PC-3 (cell line): Measurements from ENCODE around the gene ARV1. TPM values are rescaled to one million over a fixed set of nuclear protein-coding genes. Genes with fewer than 3 reads are reported as not detected.
A peak's percentile ranks its signal among the peaks of the same experiment; 100 is the strongest.

Experiments
- ATAC-seq: fragments of 200-7000 bp; cut with Tn5 transposase; 2 replicates; pipeline ENCODE4 v1.9.1; 2020; ENCODE audit warnings: mild to moderate bottlenecking, moderate library complexity
- BruUV-seq: library from RNA; stranded (reverse); fragments of 400-500 nt; replicated peaks from 2 replicates; lab custom pipeline; 2021; lab: Mats Ljungman, UMichigan
- CTCF ChIA-PET: fragments of 300-600 bp; sonication (Branson Sonifier 250); formaldehyde crosslinking; loops from one replicate; lab custom pipeline; 2022; ENCODE audit warnings: antibody characterized with exemption; lab: Charles Lee
- POLR2A ChIA-PET: fragments of 300-600 bp; sonication (Branson Sonifier 250); formaldehyde crosslinking; loops from one replicate; lab custom pipeline; 2022; ENCODE audit warnings: antibody characterized with exemption; ENCODE audit not compliant: unreplicated experiment; lab: Charles Lee
- DNase-seq: peaks from one replicate; pipeline ENCODE4 v3.0.0-alpha.2; 2015
- H2AFZ ChIP-seq: fragments of 300-600 bp; sonication (generic); 2 replicates; pipeline ENCODE4 v1.6.0; 2016; ENCODE audit warnings: antibody characterized with exemption, low read length
- H3F3A ChIP-seq: fragments of 300-600 bp; sonication (generic); one replicate; pipeline ENCODE4 v1.6.0; 2017; ENCODE audit warnings: antibody characterized with exemption, low read length, control low read depth, mild to moderate bottlenecking; ENCODE audit not compliant: unreplicated experiment
- H3K27ac ChIP-seq: fragments of 300-600 bp; sonication (generic); 2 replicates; pipeline ENCODE4 v1.5.1; 2016; ENCODE audit warnings: mild to moderate bottlenecking, low read length
- H3K27me3 ChIP-seq: fragments of 300-600 bp; sonication (generic); 2 replicates; pipeline ENCODE4 v1.6.1; 2016; ENCODE audit warnings: low read length, mixed read lengths
- H3K36me3 ChIP-seq: fragments of 300-600 bp; sonication (generic); 2 replicates; pipeline ENCODE4 v1.6.1; 2016; ENCODE audit warnings: low read depth, mixed run types, low read length, mixed read lengths
- H3K4me1 ChIP-seq: fragments of 300-600 bp; sonication (generic); 2 replicates; pipeline ENCODE4 v1.5.1; 2016; ENCODE audit warnings: low read length; ENCODE audit not compliant: insufficient read depth
- H3K4me2 ChIP-seq: fragments of 300-600 bp; sonication (generic); 2 replicates; pipeline ENCODE4 v1.6.0; 2016; ENCODE audit warnings: low read length
- H3K4me3 ChIP-seq: fragments of 300-600 bp; sonication (generic); 2 replicates; pipeline ENCODE4 v1.5.1; 2016; ENCODE audit warnings: mild to moderate bottlenecking, low read length, mixed read lengths
- H3K79me2 ChIP-seq: fragments of 300-600 bp; sonication (generic); 2 replicates; pipeline ENCODE4 v1.6.1; 2017; ENCODE audit warnings: low read length, mixed read lengths
- H3K9ac ChIP-seq: fragments of 300-600 bp; sonication (generic); 2 replicates; pipeline ENCODE4 v1.6.0; 2016; ENCODE audit warnings: mild to moderate bottlenecking, low read length
- H3K9me2 ChIP-seq: fragments of 300-600 bp; sonication (generic); replicated peaks from 2 replicates; pipeline ENCODE4 v1.6.1; 2016; ENCODE audit warnings: mixed run types, low read length, mixed read lengths
- H3K9me3 ChIP-seq: fragments of 300-600 bp; sonication (generic); 2 replicates; pipeline ENCODE4 v1.6.1; 2016; ENCODE audit warnings: low read length, mixed read lengths
- H4K20me1 ChIP-seq: fragments of 300-600 bp; sonication (generic); 2 replicates; pipeline ENCODE4 v1.6.1; 2016; ENCODE audit warnings: low read length, mixed read lengths
- EZH2 ChIP-seq: fragments of 300-600 bp; sonication (generic); IDR thresholded peaks from one replicate; pipeline ENCODE4 v1.6.1; 2017; ENCODE audit warnings: antibody characterized with exemption, mild to moderate bottlenecking, low read length; ENCODE audit not compliant: unreplicated experiment
- EZH2phosphoT487 ChIP-seq: fragments of 300-600 bp; sonication (generic); IDR thresholded peaks from 2 replicates; pipeline ENCODE4 v1.6.1; 2018; ENCODE audit warnings: mild to moderate bottlenecking, antibody characterized with exemption, low read length, borderline replicate concordance
- intact Hi-C: fragments of 100-400 bp; cut with micrococcal nuclease; formaldehyde crosslinking; loops from 2 replicates; pipeline ENCODE4 v1.9.0; 2023
- total RNA-seq: library from RNA; depleted of rRNA; stranded (reverse); fragments of >200 nt; gene quantifications from 2 replicates; pipeline ENCODE4 v1.2.3, GENCODE V29; 2014
- TF ChIP-seq, protein P1 (sequence below): fragments of 300-600 bp; sonication (generic); conservative IDR thresholded peaks from 2 replicates; pipeline ENCODE4 v1.5.1; 2017; ENCODE audit warnings: antibody characterized with exemption, low read depth, mild to moderate bottlenecking, low read length

Gene ARV1
- total RNA-seq, 1 experiment from 2014 or later = 30.6 TPM

- peaks cover 16% of the 10 kb centered on the region for H3K27me3 ChIP-seq
- peak within 1 kb of the TSS; percentile 97 for H3K4me2 ChIP-seq
- intact Hi-C loops = no loop called here
- TF ChIP-seq EZH2 (no peak), EZH2phosphoT487 (no peak)
- TF ChIP-seq, protein P1, sequence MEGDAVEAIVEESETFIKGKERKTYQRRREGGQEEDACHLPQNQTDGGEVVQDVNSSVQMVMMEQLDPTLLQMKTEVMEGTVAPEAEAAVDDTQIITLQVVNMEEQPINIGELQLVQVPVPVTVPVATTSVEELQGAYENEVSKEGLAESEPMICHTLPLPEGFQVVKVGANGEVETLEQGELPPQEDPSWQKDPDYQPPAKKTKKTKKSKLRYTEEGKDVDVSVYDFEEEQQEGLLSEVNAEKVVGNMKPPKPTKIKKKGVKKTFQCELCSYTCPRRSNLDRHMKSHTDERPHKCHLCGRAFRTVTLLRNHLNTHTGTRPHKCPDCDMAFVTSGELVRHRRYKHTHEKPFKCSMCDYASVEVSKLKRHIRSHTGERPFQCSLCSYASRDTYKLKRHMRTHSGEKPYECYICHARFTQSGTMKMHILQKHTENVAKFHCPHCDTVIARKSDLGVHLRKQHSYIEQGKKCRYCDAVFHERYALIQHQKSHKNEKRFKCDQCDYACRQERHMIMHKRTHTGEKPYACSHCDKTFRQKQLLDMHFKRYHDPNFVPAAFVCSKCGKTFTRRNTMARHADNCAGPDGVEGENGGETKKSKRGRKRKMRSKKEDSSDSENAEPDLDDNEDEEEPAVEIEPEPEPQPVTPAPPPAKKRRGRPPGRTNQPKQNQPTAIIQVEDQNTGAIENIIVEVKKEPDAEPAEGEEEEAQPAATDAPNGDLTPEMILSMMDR = no peak
- no peaks in the 10 kb centered on the region for H4K20me1 ChIP-seq
- no peaks in the 10 kb centered on the region for H3K79me2 ChIP-seq
- DNase-seq (peak; percentile 43), ATAC-seq (peak; percentile 69)
- no peaks in the 10 kb centered on the region for H3K9me3 ChIP-seq
- no peaks in the 10 kb centered on the region for H3K36me3 ChIP-seq
- no TSS peak for BruUV-seq
- H3K4me3 ChIP-seq = peak within 1 kb of the TSS; percentile 87
- no peaks in the 10 kb centered on the region for H3K9me2 ChIP-seq
- peaks cover 6% of the 10 kb centered on the region; the same call in 1 of the 2 replicates for H3K4me1 ChIP-seq
- ChIA-PET POLR2A (no interaction called here), CTCF (no interaction called here)
- H2AFZ ChIP-seq = peak within 1 kb of the TSS; percentile 95
- H3K9ac ChIP-seq = peak within 1 kb of the TSS; percentile 49; the same call in 1 of the 2 replicates
- H3K27ac ChIP-seq = no peak within 1 kb of the TSS
- H3F3A ChIP-seq = no peaks in the 10 kb centered on the region
Observed at GRCh38 chr1:231040019-231040799, 61.3 kb downstream of the ARV1 start, which contains the start of gene FAM89A. FAM89A (minus strand) TSS chr1:231040254; CDS start chr1:231040211, 43 bp downstream.

GRCh38 chr1:231040800-231041718 lies 62.2 kb downstream of the ARV1 start:
- POLR2A ChIA-PET = no interaction called here
- Histone ChIP-seq H3K27me3 (peaks cover 16% of the 10 kb centered on the region), H3K9ac (no peak overlapping the region), H3K79me2 (no peaks in the 10 kb centered on the region), H3K4me1 (peaks cover 6% of the 10 kb centered on the region; the same call in 1 of the 2 replicates), H2AFZ (no peak overlapping the region; the same call in 1 of the 2 replicates), H3K4me3 (no peak overlapping the region), H3K36me3 (no peaks in the 10 kb centered on the region), H3K9me2 (no peaks in the 10 kb centered on the region), H3K27ac (no peak overlapping the region), H3K9me3 (no peaks in the 10 kb centered on the region), H3K4me2 (peak overlapping the region; percentile 87; the same call in 1 of the 2 replicates), H4K20me1 (no peaks in the 10 kb centered on the region), H3F3A (no peaks in the 10 kb centered on the region)
- TF ChIP-seq EZH2phosphoT487 (no peak), EZH2 (no peak)
- TF ChIP-seq, protein P1 = no peak
- ATAC-seq (no peak), DNase-seq (no peak)
- intact Hi-C loops = no loop called here
- BruUV-seq = no TSS peak
- CTCF ChIA-PET = no interaction called here
